ENCODE results near the gene RUNDC1.
"Not testable (repeated sequence)": the region's sequence is repeated elsewhere in the genome, so short reads cannot be mapped to it uniquely, and the experiment has no call there.

RUNDC1 gene

DNA sequence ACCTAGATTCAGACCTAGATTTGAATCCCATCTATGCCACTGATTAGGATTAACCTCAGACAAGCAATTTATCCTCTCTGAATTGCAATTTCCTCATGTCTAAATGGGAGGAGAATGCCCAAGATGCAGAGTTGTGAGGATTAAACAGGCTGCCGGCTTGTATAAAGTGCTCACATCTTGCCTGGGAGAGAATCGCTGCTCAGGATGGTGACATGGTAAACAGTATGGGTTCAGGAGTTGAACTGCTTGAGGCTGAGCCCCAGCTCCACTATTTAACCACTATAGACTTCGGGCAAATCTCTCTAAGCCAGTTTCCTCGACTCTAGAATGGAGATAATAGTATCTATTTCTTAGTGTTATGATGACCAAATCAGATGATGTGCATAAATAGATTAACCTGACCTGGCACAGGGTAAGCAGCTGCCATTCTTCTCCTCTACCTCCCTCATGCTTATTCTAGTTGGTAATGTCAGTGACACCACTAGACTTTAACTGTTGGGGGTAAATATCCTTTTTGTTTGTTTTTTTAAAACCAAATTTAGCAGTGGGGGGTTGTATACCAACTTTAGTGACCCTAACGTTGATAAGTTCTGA is 17.1 kb downstream of the RUNDC1 start:
- TF ChIP-seq, protein P1, sequence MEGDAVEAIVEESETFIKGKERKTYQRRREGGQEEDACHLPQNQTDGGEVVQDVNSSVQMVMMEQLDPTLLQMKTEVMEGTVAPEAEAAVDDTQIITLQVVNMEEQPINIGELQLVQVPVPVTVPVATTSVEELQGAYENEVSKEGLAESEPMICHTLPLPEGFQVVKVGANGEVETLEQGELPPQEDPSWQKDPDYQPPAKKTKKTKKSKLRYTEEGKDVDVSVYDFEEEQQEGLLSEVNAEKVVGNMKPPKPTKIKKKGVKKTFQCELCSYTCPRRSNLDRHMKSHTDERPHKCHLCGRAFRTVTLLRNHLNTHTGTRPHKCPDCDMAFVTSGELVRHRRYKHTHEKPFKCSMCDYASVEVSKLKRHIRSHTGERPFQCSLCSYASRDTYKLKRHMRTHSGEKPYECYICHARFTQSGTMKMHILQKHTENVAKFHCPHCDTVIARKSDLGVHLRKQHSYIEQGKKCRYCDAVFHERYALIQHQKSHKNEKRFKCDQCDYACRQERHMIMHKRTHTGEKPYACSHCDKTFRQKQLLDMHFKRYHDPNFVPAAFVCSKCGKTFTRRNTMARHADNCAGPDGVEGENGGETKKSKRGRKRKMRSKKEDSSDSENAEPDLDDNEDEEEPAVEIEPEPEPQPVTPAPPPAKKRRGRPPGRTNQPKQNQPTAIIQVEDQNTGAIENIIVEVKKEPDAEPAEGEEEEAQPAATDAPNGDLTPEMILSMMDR (IDR thresholded peaks at IDR 0.05; ENCODE audit: low read depth, low read length): no peak
- H3K4me3 ChIP-seq (ENCODE audit: low read depth, low read length): peak overlapping the region; percentile 39

DNA sequence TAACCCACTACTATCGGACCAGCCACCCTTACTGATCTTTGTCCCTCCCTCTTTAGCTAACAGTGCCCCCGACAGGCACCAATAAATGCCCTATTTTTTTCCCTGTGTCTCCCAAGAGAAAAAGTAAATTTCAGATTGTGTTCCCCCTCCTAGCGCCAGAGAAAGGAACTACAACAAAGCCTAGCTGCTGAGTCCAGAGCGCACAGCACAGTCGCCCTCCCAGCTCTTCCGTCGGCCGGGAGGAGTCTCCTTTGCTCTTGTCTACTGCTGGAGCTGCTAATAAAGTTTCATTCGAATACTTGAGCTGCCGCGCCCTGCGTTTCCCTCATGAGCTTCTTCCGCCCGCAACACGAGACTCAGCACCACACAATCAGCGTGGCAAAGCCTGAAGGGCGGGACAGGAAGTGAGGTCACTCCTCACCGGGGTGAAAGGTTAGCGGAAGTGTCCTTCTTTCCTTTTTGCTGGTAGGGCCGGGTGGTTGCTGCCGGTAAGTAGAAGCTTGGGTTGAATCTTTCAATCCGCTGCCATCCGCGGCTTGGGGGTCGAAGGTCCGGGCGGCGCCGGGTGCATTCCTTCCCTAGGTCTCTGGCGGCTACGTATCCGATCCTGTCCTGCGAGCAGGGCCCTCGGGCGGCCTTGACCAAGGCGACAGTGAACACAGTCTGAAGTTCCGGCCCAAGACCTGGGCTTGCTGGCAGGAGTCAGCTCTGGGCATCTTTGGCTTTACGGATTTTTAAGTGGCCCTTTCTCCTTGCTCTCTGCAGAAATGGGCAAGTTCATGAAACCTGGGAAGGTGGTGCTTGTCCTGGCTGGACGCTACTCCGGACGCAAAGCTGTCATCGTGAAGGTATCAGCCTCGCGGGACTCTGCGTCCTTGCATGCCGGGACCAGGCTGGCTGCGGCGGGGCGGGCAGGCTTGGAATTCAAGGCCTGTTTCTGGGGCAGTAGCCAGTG is 17.9 kb downstream of the RUNDC1 start, which contains the start of gene RPL27:
Gene RPL27, plus strand, starts transcription at position 436 of the 955 bp plus-strand sequence. Its CDS starts 332 bp downstream, at position 768.
- H3K4me3 ChIP-seq (ENCODE audit: low read depth, low read length): peak within 1 kb of the TSS; percentile 98
- TF ChIP-seq, protein P1 (IDR thresholded peaks at IDR 0.05; ENCODE audit: low read depth, low read length): peak; percentile 87

- TF ChIP-seq, protein P1 (IDR thresholded peaks at IDR 0.05; ENCODE audit: low read depth, low read length): no peak
- peak overlapping the region; percentile 98 for H3K4me3 ChIP-seq (ENCODE audit: low read depth, low read length)
Measured at GRCh38 chr17:42999003-42999525, 18.7 kb downstream of the RUNDC1 start.

DNA sequence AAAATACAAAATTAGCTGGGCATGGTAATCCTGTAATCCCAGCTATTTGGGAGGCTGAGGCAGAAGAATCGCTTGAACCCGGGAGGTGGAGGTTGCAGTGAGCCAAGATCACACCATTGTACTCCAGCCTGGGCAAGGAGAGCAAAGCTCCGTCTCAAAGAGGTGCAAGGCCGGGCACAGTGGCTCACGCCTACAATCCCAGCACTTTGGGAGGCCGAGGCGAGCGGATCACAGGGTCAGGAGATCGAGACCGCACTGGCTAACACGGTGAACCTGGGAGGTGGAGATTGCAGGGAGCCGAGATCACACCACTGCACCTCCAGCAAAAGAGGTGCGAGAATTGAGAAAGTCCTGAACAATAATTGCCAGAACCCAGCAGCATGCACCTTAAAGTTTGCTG is 20.5 kb downstream of the RUNDC1 start:
- not testable (repeated sequence) for H3K4me3 ChIP-seq (ENCODE audit: low read depth, low read length)

GRCh38 chr17:43003542-43004172 is 23.3 kb downstream of the RUNDC1 start:
- H3K4me3 ChIP-seq (ENCODE audit: low read depth, low read length): no peak overlapping the region
- TF ChIP-seq, protein P1 (IDR thresholded peaks at IDR 0.05; ENCODE audit: low read depth, low read length): no peak

DNA sequence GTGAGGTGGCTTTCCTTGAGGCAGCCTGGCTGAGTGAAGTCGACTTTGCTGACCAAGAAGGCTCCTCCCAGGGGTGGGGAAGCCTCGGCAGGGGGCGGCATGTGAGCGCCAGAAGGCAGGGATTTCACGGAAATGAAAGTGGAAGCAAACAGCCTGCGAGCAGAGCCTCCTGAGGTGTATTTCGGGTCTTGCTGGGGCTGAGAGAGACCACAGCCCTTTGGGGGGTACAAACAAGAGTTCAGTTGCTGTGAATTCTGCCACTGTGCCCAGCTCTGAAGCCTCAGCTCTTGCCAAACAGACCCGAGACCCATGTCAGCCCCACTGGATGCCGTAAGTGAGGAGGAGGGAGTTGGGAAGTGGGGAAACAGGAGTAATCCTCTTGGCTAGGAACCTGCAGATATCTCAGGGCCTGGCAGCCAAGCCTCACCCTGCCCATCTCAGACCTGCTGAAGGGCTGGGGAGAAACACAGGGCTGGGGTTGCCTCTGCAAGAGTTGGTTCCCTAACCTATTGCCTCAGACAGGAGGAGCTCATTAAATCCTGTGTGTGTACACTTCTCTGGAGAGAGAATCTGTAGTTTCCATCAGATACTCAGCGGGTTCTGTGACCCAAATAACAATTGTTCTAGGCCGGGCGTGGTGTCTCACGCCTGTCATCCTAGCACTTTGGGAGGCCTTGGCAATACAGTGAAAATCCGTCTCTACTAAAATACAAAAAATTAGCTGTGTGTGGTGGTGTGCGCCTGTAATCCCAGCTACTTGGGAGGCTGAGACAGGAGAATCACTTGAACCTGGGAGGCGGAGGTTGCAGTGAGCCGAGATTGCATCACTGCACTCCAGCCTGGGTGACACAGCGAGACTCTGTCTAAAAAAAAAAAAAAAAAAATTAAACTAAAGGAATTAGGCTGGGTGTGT is 26.5 kb downstream of the RUNDC1 start, which contains the start of gene IFI35:
Gene IFI35, plus strand, starts transcription at position 146 of the 913 bp plus-strand sequence. Its CDS starts 164 bp downstream, at position 310.
- peak within 1 kb of the TSS; percentile 89 for H3K4me3 ChIP-seq (ENCODE audit: low read depth, low read length)
- TF ChIP-seq, protein P1 (IDR thresholded peaks at IDR 0.05; ENCODE audit: low read depth, low read length): no peak

All from WI38 (cell line).